Activated T-cell treated with anti-CD3 and anti-CD28 coated beads for 48 hours (primary cell): ENCODE data around the gene DPY19L1.
"Not testable (repeated sequence)": the region's sequence is repeated elsewhere in the genome, so short reads cannot be mapped to it uniquely, and the experiment has no call there.

Source experiments
- DNase-seq: peaks from one replicate; pipeline ENCODE4 v3.0.0-alpha.2; 2020; ENCODE audit warnings: low read depth

DPY19L1 gene

GRCh38 chr7:35037211-35037525 is at the start of gene DPY19L1:
TSS of gene DPY19L1 (minus strand) at chr7:35037485. CDS start at chr7:35037394, 91 bp downstream.
- no peak for DNase-seq

GRCh38 chr7:35079517-35079916 is 42.2 kb upstream of the DPY19L1 start:
- not testable (repeated sequence) for DNase-seq

DNA sequence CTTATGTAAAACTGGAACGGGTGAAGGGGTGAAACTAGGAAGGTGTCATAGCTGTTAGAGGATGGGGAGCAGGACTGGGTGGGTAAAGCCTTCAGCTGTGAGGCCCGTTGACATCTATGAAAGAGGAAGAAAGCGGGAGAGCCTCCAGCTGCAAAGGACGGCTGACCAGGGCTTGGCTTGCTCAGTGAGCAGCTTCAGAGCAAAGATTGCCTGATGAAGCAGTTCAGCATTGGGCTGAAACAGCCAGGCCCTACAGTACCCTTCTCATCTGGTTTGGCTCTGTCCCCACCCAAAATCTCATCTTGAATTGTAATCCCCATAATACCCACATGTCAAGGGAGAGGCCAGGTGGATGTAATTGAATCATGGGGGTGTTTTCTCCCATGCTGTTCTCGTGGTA is 36.7 kb upstream of the DPY19L1 start:
- not testable (repeated sequence) for DNase-seq

- not testable (repeated sequence) for DNase-seq
Observed at GRCh38 chr7:35072950-35073827, 35.9 kb upstream of the DPY19L1 start.

DNA sequence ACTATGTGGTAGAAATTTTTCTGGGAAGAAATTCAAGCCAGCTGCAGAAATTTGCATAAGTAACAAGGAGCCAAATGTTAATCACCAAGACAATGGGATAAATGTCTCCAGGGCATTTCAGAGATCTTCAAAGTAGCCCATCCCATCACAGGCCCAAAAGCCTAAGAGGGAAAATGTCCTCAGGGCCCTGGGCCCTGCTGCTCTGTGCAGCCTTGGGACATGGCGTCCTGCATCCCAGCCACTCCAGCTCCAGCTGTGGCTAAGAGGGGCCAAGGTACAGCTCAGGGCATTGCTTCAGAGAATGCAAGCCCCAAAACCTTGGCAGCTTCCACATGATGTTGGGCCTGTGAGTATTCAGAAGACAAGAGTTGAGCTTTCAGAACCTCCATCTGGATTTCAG is 31.8 kb upstream of the DPY19L1 start:
- not testable (repeated sequence) for DNase-seq

GRCh38 chr7:35065382-35065781 is 28.1 kb upstream of the DPY19L1 start:
- not testable (repeated sequence) for DNase-seq

DNA sequence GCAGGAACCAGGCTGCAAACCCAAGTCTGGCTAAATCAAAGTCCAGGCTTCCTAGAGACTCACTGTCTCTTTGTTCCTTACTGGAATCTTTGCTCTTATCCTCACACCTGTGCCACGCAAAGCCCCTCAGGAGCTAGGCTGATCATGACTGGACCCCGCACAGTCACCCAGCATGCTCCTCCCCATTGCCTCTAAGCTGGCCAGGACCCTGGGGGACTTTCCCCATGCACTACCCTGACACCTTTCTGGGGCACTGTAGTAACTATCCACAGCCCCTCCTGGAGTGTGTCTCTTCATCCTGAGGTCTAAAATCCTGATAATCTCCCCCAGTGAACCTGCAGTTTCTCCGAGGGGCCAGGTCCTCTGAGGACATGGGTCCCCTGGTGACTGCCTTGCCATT is 21.3 kb upstream of the DPY19L1 start:
- not testable (repeated sequence) for DNase-seq

GRCh38 chr7:35057505-35058451 is 20.5 kb upstream of the DPY19L1 start:
- DNase-seq, result not testable (repeated sequence)

- not testable (repeated sequence) for DNase-seq
Observed at GRCh38 chr7:35055733-35056132, 18.4 kb upstream of the DPY19L1 start.

DNA sequence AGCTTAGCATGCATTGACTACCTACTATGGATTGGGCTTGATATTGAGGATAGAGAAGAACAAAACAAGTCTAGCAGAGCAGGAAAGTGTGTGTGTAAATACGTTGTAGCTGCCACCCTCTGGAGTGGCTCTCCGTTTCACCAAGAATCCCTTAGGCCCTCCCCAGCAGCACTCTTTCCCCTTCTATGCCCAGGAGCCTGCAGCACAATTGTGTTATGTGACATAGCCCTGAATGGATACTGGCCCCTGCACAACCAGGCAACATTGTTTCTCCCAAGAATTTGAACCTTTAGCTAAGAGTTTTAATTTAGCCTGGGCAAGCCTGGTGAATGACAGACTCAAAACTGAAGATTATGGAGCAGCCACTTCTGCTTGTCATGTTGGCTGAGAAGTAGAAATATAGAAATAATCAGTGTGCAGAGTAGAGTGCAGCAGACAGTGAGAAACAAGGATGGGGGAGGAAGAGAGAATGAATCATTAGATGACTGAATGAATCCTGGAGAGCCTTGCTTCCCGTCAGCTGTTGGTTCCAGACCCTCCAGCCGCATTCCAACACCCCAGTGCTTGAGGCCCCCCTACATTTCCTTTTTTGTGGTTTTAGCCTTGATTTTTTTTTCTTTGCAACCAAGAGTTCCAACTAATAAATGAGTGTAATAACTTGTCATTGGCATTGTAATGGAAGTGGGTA is 16.3 kb upstream of the DPY19L1 start:
- DNase-seq, result not testable (repeated sequence)

DNA sequence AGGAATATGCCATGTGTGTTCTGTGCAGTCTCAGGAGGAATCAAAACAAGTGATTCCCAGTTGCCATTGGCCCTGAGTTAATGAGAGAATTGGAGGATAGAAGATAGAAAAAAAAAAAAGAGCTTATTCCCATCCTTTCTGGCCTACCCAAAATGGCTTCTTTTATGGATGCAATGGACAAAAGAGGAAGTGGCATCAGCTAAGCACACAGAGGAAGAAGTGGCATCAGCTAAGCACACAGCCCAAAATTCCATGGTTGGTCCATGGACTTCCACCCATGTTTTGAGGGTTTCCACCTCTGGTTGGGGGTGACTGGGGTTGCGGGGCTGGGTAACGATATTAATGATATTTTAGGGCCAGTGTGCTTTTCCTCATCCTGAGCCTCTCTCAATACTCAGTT is 11.1 kb upstream of the DPY19L1 start:
- not testable (repeated sequence) for DNase-seq

GRCh38 chr7:35047912-35048305 is 10.6 kb upstream of the DPY19L1 start:
- DNase-seq, result not testable (repeated sequence)

- not testable (repeated sequence) for DNase-seq
Observed at GRCh38 chr7:35047263-35047911, 10.1 kb upstream of the DPY19L1 start.

GRCh38 chr7:35043301-35043700 is 6.0 kb upstream of the DPY19L1 start:
- not testable (repeated sequence) for DNase-seq

DNA sequence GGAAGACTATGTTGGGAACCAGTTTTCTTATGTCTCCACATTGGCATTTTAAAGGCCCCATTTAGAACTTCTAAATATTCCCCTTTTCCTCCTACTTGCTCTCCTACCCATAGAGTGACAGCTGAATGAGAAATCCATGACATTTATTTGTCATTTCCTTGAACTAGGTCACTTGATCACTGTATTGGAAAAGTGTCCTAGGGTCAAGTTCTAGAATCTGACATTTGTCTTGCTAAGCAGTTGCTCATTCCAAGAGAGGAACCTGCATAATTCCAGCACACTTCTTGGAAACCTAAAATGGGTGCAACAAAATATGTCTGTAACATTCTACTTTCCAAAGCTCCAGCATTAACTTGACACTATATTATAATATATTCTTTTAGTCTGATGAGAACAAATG is 3.6 kb upstream of the DPY19L1 start:
- DNase-seq, result no peak

GRCh38 chr7:35039343-35039742 is 2.1 kb upstream of the DPY19L1 start:
- no peak for DNase-seq

DNA sequence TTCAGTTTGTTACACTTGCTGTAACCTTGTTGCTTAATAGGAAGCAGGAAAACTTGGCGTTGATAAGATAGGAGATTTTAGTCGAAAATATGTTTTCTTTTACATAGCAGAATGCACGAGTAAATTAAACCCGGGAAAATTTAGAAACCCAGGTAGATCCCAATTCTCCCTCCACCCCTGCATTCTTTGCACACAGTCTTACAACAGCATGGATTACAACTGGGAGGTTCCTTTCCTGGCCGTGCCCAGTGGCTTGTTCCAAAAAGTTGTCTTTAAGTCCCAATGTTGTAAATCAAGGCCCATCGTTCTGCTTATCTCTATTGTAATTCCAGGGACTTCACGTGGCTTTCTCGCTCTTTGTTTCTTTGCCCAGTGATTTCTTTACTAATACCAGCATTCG is 1.1 kb upstream of the DPY19L1 start:
- no peak for DNase-seq

DNA sequence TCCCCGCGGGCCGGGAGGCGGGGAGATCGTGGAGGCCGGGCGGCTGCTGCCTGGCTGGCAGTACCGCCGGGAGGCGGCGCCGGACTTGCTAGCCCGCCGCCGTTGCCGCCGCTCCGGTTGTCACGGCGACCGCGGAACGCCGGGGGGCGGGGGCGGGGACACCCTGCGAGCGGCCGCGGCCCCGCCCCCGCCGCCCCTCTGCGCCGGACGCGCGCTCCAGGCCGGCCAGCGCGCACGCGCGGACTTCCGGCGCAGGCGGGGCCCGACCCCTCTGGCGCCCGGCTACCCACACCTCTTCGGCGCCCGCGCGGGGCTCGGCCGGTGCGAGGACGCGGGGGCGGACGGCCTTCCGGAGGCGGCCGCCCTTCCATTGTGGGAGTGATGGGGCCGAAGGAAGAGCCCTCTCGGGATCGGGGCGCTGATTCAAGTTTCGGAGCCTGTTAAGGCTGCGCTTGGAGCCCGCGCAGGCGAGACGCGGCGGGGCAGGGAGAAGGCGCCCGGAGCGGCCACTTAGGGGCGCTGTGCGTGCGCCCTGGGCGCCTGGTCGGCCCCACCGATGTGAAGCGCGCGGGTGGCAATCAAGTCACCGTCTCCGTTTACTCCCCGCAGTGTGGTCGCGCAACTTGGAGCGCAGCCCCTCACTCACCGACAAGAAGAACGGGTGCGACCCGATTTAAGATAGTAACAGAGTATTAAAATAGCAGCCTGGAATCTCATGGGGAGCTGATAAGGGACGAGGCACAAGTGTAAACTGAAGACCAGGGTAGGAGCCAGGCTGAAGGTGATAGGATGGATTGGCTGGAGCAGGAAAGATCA is 449 bp upstream of the DPY19L1 start:
- DNase-seq, result peak; percentile 90

GRCh38 chr7:35036361-35037171 is 719 bp downstream of the DPY19L1 start:
- peak; percentile 9 for DNase-seq

- DNase-seq, result peak; percentile 3
Observed at GRCh38 chr7:35035511-35035961, 1.7 kb downstream of the DPY19L1 start.
